HG02798 (cell line): ENCODE data around the gene ACHE.

Experiments used
- ATAC-seq: cut with Tn5 transposase; IDR thresholded peaks from one replicate; pipeline ENCODE4 v1.9.1; 2021; ENCODE audit warnings: mild to moderate bottlenecking; ENCODE audit not compliant: unreplicated experiment, poor library complexity

ACHE gene

DNA sequence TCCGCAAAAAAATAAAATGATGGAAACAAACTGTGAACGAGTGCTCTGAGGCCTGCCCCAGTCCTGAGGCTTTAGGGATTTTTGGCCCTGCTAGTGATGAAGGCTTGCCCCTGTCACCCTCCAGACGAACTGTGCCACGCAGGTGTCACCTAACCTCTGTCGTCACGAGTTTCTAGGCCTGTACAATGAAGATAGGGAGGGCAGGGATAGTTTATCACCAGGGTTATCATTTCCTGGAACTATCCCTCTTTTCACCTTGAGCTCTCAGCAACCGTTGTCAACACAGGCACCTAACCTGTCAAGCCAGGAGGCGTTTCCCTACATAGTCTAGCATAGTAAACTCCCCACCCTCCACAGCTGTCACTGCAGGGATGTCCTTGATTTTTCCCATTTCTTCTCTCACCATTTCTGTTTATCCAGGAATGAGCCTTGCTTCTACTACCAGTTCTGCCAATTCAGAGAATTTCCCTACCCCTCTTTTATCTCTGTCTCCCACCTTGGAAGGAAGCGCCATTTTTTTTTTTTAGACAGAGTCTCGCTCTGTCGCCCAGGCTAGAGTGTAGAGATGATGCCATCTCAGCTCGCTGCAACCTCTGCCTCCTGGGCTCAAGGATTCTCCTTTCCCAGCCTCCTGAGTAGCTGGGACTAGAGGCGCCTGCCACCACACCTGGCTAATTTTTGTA is 2.2 kb upstream of the ACHE start:
- ATAC-seq = no peak

DNA sequence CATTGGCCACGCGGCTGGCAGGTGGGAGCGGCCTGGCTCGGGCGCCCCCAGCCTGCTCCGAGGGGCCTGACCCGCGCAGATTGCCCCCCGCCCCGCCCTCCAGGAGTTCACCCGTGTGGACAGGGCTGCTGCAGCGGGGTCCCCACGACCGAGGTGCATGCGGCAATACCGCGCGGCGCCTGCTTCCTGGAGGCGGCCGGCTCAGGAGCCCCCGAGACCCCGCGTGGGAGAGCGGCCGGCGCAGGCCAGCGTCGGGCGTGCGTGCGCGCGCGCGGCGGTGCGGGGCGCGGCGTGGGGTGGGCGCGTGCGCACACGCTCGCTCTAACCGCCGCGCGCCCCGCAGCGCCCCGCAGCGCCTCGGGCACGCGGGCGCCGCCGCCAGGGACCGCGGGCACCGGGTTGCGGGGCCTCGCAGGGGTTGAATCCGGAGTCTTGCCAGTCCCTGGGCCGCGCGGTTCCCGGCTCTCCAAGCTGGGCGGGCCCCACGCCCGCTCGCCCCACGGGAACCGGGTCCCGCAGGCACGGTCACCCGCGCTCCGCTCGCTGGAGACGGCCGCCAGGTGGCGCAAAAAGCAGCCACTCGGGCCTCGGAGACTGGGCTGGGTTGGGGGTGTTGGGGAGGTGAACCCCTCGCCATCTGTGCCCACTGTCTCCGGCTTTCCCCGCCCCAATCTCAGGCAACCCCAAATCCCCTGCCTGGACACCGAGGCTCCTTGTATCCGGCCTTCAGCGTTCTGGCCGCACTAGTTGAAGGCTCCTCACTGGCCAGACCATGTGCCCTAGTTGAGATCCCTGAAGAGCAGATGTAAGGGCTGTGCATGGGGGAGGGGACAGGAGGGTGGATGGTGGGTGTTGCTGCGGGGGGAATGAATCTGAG is 1.3 kb upstream of the ACHE start:
- no peak for ATAC-seq

DNA sequence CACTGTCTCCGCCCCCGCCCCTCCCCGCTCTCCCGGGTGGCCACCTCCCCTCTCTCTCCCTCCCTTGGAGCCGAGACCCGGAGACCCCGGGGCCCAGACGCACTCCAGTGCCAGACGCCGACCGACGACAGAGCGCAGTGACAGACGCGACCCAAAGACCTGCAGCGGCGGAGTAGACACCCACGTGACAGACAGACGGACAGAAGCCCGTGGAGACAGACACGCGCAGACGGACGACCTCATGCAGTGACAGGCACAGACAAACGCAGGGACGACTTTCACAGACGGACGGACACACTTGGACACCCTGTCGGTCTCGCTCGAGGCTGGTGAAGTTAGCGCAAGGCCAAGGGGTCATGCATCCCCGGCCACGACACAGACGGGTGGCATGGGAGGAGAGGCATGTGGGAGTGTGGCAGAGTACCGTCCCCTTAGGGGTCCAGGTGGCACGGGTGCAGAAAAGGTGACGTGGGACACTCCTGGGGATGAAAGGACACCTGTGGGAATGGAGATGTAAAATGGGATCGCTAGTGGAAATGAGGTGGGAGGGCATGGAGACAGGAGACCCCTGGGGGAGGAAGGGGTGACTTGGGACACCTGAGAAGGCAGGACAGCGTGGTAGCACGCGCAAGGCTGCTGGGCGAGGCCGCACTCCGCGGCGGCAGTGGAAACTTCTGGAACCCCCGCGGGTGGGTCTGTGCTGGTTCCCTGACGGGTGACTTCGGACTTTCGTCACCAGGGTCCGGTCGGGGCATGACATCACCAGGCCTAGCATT is 456 bp upstream of the ACHE start:
- no peak for ATAC-seq

DNA sequence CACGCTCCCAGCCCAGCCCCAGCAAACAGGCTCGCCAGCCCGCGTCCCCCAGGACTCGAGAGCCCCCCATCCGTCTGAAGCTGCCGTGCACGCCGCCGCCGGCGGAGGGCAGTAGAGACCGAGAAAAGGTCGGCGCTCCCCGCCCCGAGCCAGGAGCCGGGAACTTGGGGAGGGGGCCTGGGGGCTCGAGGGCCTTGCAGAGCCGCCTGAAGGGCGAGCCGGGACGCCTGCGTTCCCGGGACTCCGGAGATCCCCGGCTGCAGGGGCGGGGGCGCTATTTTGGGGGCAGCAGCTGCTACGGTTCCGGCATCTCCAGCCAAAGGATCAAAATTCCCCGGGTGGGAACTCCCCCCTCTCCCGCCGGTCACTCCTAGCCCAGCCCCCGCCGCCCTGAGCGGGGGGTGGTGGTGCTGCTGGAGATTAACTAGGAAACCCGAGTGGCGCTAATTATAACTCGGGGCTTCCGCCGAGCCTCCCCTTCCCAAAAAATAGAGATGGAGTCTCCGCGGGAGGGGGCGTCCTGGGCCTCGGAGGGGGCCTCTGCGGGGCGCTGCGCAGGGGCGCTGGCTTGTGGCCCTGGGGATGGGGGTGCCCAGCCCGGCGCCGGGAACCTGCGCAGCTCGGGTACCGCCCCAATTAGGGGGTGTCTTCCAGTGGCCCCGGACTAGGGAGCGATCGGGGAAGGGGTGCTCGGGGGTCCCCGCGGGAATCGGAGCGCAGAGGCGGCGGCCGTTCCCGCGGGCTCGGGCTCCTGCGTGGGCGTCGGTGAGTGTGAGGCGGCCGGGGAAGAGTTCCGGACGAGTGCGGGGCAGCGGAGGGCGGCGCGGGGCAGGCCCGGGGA is 608 bp downstream of the ACHE start:
- no peak for ATAC-seq

DNA sequence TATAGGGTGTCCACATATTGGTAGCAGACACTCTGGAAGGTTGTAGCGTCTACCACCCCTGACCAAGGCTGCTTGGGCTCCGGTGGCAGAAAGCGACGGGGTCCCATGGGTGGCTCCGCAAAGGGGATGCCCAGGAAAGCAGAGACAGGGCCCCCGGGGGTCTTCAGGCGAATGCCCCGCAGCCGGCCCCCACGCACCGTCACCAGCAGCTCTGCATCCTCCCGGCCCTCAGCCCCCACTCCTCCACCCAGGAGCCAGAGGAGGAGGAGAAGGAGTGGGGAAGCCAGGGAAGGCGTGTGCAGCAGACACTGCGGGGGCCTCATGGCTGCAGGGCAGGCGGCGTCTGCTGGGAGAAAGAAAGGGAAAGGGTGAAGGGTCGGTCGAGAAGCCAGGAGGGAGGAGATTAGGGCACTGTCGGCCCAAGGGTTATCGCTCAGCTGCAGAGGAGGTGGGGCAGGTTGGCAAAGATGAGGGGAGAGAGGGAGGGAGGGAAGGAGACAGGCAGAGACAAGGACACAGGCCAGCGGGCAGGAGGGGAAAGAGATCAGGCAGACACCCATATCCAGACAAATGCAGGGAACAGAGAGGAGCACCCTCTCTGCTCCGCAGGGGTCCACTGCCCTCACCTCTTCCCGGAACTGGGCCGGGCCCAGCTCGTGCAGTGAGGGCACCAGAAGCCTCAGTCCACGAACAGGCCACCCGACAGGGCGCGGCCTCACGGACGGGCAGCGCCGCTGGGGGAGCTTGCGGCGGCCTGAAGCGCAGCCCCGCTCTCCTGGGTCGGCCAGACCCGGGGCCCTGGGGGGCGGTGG is 1.6 kb downstream of the ACHE start:
- no peak for ATAC-seq

DNA sequence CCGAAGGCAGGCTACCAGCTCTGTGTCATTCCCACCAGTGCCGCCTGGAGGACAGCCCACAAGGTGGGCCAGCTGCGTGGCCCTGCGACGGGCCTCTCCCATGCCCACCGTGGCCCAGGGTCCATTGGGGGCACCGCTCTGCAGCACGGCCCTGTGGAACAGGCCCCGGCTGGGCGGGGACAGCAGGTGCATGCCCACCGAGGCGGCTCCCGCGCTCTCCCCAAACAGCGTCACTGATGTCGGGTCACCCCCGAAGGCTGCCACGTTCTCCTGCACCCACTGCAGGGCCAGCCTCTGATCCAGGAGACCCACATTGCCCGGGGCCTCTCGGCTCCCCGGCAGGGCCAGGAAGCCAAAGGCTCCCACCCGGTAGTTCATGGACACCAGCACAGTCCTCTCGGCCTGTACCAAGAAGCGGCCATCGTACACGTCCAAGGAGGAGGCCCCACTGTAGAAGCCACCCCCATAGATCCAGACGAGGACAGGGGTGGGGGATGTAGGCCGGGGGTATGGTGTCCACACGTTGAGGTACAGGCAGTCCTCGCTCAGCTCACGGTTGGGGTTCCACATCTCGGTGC is 2.3 kb downstream of the ACHE start:
- ATAC-seq = no peak

DNA sequence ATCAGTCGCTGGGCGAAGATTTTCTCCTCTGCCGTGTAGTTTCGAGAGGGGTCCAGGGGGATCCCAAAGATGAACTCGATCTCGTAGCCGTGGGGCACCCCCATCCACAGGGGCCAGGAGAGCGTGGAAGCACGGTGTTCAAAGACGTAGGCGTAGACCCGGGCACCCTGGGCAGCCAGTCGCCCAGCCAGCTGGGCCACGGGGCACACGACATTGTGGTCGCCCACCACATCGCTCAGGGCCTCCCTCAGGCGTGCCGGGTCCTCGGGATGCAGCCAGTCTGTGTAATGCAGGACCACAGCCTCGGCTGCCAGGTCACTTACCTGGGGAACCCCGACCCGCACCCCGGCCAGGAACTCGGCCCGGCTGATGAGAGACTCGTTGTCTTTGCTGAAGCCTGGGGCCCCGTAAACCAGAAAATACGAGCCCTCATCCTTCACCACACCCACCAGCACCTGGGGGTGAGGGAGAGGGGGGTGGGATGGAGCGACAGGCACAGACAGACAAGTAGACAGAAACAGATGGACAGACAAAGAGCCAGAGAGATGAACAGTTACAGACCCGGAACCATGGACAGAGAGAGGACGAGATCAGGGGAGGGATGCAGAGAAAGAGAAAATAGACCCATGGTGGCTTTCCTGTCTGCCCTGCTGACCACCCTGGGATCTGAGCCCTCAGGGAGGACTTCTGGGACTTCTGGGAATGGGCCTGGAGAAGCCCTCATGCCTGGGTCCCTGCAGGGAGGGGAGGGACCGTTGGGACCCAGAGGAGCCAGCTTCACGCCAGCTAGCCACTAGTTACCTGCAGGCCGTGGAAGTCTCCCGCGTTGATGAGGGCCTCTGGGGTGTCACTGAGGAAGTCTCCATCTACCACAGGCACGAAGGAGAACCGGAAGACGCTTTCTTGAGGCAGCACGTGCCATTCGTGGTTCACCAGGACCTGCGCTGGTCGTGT is 3.0 kb downstream of the ACHE start:
- ATAC-seq = no peak

DNA sequence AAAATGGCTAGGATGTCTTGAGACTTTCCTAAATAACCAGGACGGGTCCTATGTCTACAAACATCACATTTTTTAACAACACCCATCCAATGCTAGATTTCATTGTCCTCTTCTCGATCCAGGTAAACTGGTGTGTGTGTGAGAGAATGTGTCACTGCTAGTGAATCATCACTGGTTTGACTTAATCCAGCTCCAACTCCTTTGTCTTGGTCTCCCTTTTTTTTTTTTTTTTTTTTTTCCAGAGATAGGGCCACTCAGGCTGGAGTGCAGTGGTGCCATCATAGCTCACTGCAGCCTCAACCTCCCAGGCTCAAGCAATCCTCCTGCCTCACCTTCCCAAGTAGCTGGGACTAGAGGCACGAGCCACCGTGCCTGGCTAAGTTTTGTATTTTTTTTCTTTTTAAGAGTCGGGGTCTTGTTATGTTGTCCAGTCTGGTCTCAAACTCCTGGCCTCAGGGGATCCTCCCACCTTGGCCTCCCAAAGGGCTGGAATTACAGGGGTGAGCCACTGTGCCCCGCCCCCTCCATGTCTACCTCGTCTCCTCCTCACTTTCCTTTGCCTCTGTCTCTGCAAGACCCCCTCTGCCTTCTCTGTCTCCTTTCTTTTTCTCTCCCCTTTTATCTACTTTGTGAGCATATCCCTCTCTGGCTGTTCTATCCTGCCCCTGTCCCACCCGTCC is 4.0 kb downstream of the ACHE start:
- no peak for ATAC-seq

DNA sequence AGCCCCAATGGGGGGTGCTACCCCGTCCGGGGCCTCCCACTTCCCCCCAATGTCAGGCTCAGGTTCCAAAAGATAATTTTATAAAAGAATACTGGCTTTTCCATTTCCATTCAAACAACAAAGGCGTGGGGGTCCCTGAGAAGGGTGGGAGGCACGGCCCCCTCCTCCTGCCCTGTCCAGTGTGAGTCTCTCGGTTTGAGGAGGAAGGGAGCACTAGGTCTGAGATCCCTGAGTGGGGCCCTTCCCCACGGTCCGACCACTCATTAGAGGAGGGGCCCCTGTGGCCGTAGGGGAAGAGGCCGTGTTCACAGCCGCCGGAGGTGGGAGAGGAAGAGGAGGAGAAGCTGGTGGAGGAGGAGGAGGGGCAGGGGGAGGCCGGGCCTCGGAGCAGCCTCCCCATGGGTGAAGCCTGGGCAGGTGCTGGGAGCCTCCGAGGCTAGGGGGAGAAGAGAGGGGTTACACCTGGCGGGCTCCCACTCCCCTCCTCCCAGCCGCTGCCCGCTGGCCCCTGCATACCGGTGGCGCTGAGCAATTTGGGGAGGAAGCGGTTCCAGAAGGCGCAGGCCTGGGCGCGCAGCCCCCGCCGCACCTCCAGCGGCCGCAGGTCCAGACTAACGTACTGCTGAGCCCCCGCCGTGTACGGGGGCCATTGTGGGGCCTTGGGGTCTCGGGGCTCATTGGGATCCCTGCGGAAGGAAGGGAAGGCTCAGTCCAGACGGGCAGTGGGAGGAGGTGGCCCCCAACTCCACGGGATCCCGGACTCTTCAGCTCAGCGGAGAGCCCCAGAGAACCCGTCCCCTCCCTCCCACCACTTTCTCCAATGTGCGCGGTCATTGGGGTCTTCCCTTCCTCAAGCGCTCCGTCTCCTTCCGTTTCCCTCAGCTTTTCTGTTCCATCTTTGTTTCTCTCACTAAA is 4.8 kb downstream of the ACHE start:
- no peak for ATAC-seq

DNA sequence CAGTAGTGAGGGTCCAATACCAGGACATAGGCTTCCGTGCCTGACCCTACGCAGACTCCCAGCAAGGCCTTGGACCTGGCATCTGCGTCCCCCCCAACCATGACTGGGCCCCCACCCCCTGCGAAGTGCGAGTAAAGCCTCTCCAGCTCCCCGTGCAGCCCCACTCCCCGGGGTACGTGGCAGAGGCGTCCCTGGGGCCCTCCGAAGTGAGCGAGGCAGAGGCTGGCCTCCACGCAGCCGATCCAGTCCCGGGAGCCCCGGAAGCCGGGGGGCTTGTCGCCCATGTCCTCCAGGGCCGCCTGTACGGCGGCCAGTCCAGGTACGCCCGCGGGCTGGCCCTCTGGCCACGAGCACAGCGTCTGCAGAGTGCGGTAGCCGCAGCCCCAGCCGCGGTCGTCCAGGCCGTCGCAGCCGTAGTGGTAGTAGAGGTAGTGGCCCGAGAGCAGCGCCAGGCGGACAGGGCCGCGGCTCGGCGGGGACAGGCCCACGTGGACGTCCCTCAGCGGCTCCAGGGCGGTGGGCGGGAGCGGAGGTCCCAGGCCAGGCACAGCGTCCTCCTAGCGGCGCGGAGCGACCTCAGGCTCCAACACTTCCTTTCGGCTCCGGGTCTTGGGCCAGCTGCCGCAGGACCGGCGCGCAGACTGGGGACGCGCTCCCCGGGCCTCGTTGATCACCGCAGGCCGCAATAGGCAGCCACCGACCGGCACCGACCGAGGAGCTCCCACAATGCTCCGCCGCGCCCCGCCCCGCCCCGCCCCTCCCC is 6.5 kb downstream of the ACHE start, which contains the start of gene UFSP1:
UFSP1 (minus strand) TSS at position 728 of the 763 bp plus-strand sequence; CDS start at position 284, 444 bp downstream.
- peak; percentile 33 for ATAC-seq

DNA sequence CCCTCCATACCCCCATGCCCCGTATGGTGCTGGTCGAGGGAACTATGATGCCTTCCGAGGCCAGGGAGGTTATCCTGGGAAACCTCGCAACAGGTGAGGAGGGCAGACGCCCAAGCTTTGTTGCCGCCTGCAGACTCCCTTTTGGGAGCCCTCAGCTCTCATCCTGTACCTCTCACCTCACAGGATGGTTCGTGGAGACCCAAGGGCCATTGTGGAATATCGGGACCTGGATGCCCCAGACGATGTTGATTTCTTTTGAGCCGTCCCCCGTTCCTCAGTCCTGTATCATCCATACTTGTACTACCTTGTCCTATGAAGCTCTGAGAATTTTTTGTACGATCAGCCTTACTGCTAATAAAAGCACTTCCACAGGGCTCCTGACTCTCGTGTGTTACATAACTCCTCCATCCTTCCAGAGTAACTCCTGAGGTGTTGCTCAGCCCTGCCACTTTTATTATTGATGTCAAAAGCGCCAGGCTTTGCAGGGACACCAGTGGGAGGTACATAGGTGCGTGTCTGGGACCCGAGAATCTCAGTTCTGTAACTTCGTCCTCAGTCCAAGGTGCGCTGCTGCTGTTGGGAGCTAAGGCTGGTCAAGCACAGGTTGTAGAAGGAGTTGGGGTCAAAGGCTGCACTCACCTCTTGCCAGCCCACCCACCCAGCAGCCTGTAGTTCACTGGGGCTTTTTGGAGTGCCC is 7.2 kb downstream of the ACHE start:
- no peak for ATAC-seq

DNA sequence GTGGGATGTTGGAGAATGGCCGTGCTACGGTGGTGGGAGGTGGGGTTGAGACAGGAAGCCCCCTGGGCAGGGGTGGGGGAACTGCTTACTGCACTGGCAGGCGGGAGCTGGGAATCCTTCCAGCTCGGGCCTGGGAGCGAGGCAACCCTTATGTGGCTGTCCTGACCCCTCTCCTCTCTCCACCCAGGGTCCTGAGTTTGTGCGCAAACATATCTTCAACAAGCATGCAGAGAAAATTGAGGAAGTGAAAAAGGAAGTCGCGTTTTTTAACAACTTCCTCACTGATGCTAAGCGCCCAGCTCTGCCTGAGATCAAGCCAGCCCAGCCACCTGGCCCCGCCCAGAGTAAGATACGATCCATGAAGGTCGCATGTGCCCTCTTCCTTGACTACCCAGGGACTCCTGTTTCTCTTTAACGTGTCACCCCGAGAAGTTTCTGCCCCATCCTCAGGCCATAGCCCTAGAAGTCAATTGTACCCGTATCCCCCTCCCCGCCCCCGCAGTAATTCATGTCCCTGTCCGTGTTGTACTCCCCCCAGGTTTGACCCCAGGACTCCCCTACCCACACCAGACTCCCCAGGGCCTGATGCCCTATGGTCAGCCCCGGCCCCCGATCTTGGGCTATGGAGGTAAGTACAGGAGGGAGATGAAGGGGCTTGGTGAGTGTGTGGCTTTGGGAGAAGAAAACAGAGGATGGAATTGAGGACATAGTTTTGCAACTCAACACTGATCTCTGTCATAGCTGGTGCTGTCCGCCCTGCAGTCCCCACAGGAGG is 8.0 kb downstream of the ACHE start:
- peak; percentile 26 for ATAC-seq

DNA sequence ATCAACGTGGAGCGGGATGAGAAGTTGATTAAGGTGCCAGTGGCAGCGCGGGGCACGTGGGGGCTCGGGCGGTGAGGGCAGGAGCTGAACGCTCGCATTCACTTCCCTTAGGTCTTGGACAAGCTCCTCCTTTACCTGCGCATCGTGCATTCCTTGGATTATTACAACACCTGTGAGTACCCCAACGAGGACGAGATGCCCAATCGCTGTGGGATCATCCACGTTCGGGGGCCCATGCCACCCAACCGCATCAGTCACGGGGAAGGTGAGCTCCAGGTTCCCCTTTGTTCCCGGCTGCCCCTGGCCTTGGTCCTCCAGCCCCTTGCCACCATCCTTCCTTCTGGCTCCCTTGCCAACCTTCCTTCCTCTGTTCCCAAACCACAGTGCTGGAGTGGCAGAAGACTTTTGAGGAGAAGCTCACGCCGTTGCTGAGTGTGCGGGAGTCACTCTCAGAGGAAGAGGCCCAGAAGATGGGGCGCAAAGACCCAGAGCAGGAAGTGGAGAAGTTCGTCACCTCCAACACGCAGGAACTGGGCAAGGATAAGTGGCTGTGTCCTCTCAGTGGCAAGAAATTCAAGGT is 8.7 kb downstream of the ACHE start:
- ATAC-seq = no peak
